NCI-H1694 (cell line): ENCODE measurements around the gene CSTPP1.
"Not testable (repeated sequence)": the region's sequence is repeated elsewhere in the genome, so short reads cannot be mapped to it uniquely, and the experiment has no call there.

ENCODE experiments used
- DNase-seq: peaks from one replicate; lab custom pipeline; 2025; lab: John Stamatoyannopoulos, UW

Gene CSTPP1

DNA sequence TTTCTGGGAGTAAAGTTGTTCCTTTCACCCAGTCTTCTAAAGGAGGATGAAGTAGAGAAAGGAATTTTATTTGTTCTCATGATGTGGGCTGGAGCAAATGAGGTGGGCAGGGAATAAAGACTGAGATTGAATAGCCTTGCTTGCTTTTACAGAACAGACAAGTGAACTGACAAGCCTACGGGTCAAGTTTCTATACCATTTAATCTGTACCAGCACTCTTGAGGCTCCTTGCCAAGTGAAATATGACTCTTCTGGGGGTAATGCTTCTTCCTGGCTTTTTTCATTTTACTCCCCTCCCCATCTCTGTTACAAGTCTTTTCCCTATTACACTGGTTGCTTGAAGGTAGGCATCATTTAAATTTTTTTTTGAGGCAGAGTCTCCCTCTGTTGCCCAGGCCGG is 54.8 kb downstream of the CSTPP1 start:
- no peak for DNase-seq

DNA sequence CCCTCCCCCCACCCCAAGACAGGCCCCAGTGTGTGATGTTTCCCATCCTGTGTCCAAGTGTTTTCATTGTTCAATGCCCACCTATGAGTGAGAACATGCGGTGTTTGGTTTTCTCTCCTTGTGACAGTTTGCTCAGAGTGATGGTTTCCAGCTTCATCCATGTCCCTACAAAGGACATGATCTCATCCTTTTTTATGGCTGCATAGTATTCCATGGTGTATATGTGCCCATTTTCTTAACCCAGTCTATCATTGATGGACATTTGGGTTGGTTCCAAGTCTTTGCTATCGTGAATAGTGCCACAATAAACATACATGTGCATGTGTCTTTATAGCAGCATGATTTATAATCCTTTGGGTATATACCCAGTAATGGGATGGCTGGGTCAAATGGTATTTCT is 55.8 kb downstream of the CSTPP1 start:
- not testable (repeated sequence) for DNase-seq

DNA sequence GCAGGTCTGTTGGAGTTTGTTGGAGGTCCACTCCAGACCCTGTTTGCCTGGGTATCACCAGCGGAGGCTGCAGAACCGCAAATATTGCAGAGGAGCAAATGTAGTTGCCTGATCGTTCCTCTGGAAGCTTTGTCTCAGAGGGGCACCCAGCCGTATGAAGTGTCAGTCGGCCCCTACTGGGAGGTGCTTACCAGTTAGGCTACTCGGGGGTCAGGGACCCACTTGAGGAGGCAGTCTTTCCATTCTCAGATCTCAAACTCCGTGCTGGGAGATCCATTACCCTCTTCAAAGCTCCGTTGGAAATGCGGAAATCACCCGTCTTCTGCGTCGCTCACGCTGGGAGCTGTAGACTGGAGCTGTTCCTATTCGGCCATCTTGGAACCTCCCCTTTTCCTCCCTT is 61.2 kb downstream of the CSTPP1 start:
- not testable (repeated sequence) for DNase-seq

DNA sequence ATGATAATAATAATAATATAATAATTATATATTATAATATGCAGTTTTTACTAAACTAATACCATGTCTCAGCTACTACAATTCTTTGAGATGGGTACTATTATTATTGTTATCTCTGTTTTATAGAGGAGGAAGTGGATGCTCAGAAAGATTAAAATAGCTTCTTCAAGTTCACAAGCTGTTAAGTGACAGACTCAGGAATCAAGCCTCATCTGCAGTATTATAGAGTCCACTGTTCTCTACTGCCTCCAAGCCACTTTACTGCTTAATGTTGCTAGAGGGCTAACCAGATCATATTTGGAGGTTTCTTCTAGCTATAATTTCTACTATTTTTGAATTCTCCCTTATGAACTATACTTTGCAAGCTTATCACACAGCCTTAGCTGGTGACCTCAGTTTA is 62.7 kb downstream of the CSTPP1 start:
- no peak for DNase-seq

DNA sequence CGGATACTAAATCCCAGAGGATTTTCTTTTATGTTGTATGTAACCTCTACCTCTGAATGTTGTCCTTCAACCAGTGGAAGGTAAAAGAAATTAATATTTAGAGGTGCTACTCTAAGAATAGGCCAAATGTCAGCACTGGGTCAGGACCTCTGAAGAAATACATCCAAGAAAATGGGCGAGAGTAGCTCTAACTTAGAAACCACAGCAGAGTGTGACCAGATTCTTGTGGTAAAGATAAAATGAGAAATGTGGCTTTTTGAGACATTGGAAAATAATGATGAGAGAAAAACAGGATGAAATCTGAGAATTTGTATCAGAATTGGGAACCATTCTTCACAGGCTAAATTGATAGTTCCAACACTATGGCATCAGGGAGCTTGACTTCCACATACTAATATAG is 63.5 kb downstream of the CSTPP1 start:
- DNase-seq: no peak

DNA sequence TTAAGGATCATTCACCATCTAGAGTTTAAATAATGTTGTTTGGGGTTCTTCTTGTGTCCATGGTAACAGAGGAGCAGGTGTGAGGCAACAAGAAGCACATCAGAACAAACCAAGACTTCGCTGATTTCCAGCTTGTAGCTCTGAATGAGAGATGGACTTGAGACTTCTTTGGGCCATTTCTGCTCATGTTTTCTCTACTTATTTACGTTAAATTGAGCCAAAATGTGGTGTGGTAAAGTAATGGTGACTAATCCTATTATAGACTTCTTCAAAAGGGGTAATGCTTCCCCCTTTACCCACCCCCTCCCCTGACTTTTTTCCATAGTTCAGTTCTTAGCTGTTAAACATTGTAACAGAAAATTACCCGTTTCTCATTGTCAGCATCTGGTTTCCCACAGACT is 65.2 kb downstream of the CSTPP1 start:
- DNase-seq: no peak

DNA sequence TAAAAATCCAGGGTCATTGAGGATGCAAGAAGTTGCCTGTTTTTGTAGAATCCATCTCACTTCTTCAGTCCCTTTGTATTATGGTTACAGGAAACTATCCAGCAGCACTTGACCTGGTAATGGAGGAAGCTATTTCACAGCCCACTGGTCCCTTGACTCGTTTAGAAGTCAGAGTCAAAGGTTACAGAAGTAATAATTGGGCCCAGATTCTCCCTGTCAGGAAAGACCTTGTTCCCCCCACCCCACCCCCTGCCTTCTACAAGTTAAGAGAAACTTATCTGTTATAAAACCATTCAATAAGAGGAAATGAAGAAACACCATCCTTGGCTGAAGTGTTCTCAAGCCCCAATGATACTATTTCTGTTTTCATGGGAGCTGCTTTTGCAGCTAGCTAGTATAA is 65.8 kb downstream of the CSTPP1 start:
- no peak for DNase-seq

DNA sequence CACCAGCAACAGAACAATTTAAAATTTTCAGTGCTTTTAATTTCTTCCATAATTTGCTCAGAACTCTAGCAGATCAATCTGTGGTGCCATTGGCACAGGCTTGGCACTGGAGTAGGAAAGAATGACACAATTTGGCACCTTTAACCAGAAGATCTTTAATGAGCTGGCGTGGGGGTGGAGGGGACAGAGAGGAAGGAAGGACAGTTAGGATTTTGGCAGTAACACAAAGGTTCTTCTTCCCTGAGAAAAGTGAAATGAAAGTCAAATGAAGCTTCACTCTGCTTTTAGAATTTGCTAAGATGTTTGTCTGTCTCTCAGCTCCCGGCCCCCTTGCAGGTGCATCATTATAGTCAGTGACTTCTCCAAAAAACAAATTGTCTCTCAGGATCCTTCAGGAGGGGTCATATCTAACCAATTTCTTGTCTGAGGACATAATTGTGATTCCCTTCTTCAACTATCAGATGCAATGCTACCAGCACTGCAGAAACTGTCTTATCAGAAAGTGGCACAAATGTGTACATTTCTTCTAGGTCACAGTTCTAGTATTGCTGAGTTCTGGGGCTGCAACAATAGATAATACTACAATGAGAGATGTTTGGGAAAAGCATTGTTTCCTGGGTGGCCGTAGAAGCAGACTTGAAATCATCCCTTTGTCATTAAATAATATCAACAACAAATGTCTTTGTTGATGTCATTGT is 66.8 kb downstream of the CSTPP1 start:
- DNase-seq: no peak

DNA sequence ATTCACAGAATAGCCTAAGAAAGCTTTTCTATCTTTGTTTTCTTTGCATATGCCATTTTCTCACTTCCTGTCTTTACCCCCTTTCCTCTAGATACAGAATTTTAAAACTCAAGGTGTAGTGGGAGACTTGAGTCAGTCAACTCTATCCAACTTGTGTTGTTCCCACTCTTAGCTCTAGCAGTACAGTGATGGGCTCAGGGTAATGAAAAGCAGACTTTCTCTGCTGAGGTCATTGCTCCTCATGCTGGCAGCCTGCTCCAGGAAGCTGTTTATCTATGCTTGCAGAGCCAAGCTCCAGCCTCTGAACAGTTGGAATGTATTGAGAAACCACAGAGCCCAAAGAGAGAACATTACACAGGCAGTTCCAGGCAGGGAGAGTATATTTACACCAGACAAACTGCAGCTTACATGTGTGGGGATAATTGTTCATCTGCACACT is 68.1 kb downstream of the CSTPP1 start:
- peak; percentile 52 for DNase-seq

DNA sequence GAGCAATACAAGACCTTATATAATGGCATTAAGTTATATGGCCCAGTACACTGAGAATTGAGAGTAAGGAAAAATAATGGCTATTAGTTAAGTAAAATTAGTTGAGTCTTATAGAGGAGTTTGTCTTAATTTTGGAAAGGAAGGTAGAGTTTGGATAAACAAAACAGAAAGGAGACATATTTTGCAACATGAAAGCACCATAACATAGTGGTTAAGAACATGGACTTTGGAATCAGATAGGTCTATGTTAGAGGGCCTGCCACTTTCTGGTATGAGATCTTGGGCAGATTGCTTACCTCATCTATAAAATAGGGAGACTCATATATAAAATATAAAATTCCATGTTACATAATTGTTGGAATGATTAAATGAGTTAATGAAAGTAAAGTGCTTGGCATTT is 68.9 kb downstream of the CSTPP1 start:
- no peak for DNase-seq

DNA sequence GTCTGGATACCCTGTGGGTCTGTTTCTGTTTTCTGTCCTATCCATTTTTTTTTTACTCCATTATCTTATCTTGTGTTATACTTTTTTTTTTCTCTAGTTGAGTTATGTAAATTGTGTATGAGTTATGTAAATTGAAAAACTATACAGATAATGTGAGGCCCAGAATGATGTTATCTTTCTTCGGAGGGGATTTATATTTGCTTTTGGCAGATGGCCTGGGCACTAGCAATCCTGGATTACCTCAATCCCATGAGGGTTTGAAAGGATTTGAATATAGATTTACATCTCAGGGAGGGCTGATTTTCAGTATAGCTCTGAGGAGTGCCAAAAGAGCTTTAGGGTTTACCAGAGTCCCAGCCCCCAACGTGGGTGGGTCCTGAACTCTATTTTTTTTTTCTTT is 71.0 kb downstream of the CSTPP1 start:
- no peak for DNase-seq

DNA sequence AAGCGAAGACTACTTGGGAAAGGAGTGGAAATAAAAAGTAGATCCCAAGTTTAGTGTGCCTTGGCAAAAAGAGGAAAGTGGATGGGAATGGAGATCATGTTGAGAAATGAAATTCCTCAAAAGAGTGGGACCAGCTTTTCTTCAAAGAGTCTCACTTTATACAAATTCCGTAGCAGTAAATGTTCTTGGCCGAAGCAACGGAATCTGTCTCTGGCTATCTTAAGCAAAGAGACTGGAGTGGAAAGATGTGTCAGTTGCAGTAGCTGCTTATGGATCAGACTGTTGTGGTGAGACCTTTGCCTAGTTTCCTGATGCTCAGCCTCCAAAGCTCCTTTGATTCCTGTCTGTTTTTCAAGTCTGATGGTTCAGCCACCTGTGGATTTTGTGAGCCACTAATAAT is 73.6 kb downstream of the CSTPP1 start:
- DNase-seq: no peak

DNA sequence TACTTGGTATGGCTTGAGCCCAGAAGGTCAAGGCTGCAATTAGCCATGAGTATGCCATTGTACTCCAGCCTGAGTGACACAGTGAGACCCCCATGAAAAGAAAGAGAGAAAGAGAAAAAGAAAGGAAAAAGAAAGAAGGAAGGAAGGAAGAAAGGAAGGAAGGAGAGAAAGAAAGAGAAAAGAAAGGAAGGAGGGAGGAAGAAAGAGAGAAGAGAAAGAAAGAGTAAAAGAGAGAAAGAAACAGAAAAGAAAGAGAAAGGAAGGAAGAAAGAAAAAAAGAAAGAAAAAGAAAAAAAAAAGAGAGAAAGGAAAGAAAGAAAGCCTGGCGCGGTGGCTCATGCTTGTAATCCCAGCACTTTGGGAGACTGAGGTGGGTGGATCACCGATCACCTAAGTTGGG is 77.5 kb downstream of the CSTPP1 start:
- DNase-seq: no peak

DNA sequence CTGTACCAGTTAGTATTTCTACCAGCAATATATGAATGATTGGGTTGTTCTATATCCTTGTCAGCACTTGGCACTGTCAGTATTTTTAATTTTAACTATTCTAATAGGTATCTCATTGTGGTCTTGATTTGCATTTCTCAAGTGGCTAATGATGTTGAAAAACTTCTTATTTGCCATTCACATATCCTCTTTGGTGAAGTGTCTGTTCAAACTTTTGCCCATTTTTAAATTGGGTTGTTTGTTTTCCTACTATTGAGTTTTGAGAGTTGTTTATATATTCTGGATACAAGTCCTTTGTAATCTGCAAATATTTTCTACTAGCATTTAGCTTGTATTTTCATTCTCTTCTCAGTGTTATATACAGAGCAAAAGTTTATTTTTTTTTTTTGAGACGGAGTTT is 82.1 kb downstream of the CSTPP1 start:
- DNase-seq: no peak

DNA sequence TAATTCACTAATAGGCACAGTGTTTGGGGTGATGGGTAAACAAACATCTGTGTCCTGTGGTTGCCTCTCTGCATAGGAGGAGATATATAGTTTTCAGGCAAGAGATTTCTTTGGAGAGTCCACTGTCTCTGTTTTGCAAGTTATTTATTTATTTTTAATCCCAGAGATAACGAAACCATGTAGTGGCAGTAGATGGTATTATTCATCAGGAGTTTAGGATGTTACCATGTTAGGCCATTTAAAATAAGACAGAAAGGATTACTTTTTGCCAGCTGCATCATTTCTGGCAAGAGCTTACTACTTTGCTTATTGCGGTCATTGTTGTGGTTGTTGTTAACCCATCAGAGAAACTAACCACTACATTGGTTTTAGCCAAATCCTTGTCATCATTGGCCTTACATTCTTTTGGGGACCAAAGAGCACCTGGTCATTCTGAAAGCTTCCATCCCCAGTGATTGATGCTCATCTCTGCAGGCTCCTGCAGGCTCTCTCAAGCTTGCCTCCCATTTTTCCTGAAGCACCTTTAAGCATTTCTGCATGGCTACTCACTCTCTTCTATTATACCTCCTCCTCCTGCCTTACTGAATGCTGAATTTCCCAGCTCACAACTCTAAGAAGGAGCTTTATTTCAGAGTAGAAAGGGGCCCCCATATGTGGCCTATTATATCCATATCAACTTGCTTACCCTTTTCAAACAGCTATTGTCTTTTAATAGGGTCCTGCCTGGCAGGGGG is 84.4 kb downstream of the CSTPP1 start:
- no peak for DNase-seq

DNA sequence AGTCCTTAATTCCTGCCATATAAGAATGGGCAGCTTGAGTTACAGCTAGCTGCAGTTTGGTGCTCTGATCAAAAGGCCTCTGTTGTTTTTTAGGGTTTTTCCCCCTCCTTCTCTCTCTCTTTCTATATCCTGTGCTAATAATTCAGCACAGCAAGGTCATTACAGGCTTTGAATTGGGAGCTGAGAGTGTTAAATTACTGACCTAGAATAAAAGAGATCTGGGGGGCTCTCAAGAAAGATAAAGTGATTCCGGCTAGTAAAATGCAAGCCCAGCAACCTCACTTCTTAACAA is 84.9 kb downstream of the CSTPP1 start:
- no peak for DNase-seq

DNA sequence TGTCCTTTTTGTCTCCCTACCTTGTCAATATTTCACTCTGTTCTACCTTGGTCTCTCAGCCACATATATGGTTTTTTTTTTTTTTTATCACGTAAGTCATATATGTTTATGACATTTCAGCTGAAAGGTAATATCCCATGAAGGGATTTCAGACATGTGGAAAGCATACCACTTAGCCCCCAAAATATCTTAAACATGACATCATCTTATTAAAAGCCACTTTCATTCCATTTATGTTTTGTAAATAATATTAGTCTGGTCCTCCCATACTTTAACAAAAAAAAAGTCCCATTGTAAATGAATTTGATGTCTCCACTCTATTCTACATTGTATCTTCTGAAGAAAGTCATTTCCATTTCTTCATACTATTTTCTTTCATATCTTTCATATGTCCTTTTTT is 85.4 kb downstream of the CSTPP1 start:
- DNase-seq: no peak

DNA sequence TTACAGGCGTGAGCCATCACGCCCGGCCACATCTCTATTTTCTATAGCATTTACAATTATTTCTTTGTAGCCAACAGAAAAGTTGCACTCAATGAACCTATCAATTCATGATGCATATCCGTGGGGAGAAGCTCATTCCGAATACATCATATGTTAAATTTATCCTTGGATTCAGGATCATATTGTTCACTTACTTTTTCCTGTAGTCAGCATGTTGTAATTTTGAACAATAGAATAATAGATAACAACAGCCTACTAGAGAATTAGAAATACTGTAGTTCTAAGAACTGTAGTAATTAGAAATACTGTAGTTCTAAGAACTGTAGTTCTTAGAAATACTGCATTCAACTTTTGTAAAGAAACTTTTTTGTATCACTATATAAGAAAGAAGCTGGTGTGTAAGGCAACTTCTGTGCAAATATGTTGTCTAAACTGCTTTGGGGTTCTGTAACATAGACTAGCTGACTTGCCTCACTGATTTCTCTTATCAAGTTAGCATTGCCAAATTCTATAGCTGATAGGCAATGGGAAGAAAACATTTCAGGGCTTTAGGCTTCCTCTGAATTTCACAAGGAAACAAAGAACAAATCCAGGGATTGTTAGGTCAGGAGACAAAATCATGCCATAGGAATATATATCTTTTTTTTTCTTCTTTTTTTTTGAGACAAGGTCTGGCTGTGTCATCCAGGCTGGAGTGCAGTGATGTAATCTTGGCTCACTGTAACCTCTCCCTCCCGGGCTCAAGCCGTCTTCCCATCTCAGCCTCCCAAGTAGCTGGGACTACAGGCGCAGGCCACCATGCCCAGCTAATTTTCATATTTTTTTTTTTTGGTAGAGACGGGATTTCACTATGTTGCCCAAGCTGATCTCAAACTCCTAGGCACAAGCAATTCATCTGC is 91.9 kb downstream of the CSTPP1 start:
- no peak for DNase-seq

DNA sequence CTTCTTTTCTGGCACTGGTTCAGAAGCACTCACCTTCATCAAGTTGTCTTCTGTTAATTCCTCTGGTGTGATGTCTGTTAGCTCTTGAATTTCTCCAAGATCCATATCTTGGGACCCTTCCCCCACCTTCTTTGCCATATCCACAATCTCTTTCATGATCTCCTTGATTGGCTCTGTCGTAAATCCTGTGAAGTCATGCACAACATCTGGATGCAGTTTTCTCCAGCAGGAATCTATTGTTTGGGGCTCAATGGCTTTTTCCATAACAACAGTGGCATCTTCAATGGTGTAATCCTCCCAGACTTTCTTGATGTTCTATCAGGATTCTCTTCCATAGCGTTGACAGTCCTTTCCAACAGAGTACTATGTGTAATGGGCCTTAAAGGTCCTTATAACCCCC is 96.9 kb downstream of the CSTPP1 start:
- no peak for DNase-seq

DNA sequence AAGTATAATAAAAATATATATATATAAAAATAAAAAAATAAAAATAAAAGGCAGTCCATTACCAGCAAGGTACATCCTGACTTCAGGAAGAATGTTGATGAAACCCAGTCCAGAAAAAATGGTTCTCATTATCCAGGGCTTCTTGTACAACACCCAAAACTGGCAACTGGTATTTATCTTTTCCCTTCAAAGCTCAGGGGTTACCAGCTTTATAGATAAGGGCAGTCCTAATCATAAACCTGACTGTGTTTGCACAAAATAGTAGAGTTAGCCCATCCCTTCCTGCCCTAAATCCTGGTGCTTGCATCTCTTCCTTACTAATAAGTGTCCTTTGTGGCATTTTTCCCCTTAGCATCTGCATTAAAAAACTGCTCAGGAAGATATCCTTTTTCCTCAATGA is 97.5 kb downstream of the CSTPP1 start:
- no peak for DNase-seq

DNA sequence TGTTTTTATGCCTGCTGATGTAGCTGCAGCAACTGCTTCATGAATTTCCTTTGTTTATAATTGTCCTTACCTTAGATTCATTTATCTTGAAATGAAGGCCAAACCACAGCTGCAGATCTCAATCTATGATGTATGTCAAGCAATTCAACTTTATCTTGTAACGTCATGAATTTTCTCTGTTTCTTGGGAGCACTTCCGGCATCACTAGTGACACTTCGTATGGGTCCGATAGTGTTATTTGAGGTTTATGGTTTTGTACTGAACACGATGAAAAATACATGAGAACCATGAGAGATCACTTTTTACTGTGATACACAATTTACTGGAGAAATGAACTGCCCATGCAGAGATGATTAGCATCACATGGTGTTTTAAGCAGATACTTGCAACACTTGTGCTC is 98.5 kb downstream of the CSTPP1 start:
- no peak for DNase-seq

DNA sequence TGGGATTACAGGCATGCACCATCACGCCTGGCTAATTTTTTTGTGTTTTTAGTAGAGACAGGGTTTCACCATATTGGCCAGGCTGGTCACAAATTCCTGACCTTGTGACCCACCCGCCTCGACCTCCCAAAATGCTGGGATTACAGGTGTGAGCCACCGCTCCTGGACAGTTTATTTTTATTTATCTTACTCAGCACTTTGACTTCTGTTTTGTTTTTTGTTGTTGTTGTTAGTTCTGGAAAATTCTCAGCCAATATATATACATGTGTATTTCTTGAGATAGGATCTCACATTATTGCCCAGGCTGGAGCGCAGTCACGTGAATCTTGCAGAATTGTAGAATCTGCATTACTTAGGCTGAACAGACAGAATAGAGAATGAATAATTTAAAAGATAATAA is 107.6 kb downstream of the CSTPP1 start:
- DNase-seq: no peak

DNA sequence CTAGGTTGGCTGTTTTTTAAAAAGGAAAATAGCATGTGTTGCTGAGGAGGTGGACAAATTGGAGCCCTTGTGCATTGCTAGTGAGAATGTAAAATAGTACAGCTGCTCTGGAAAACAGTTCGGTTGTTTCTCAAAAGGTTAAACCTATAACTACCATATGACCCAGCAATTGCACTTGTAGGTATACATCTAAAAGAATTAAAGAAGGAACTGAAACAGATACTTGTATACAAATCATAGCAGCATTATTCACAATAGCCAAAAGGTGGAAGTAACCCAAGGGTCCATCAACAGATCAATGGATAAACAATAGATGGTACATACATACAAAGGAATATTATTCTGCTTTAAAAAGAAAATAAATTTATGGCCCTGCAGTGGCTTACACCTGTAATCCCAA is 111.4 kb downstream of the CSTPP1 start:
- no peak for DNase-seq
